Karpas-422 (cell line): ENCODE data around the gene ZFX. TPM values are rescaled to one million over a fixed set of nuclear protein-coding genes. Genes with fewer than 3 reads are reported as not detected.

ENCODE experiments used
- DNase-seq: peaks from one replicate; pipeline ENCODE4 v3.0.0-alpha.2; 2015
- H2AFZ ChIP-seq: fragments of 200-600 bp; sonication (generic); 2 replicates; pipeline ENCODE4 v1.6.1; 2014; ENCODE audit warnings: antibody characterized with exemption, low read length, mixed read lengths
- H3K27ac ChIP-seq: fragments of 200-600 bp; sonication (generic); 2 replicates; pipeline ENCODE4 v1.5.1; 2014; ENCODE audit warnings: mild to moderate bottlenecking, low read length, moderate library complexity
- H3K27me3 ChIP-seq: fragments of 200-600 bp; sonication (generic); 2 replicates; pipeline ENCODE4 v1.6.1; 2014; ENCODE audit warnings: low read length, mixed read lengths
- H3K36me3 ChIP-seq: fragments of 200-600 bp; sonication (generic); 2 replicates; pipeline ENCODE4 v1.6.1; 2014; ENCODE audit warnings: low read length, mixed read lengths; ENCODE audit not compliant: insufficient read depth
- H3K4me1 ChIP-seq: fragments of 200-600 bp; sonication (generic); 2 replicates; pipeline ENCODE4 v1.6.1; 2014; ENCODE audit warnings: mild to moderate bottlenecking, low read length, mixed read lengths
- H3K4me2 ChIP-seq: fragments of 200-600 bp; sonication (generic); 2 replicates; pipeline ENCODE4 v1.6.1; 2014; ENCODE audit warnings: low read length, low read depth, mild to moderate bottlenecking; ENCODE audit not compliant: poor library complexity, severe bottlenecking
- H3K4me3 ChIP-seq: fragments of 200-600 bp; sonication (generic); 2 replicates; pipeline ENCODE4 v1.5.1; 2014; ENCODE audit warnings: mild to moderate bottlenecking, antibody characterized with exemption, low read length, mixed read lengths
- H3K79me2 ChIP-seq: fragments of 200-600 bp; sonication (generic); 2 replicates; pipeline ENCODE4 v1.6.1; 2014; ENCODE audit warnings: mild to moderate bottlenecking, low read length, mixed read lengths
- H3K9ac ChIP-seq: fragments of 200-600 bp; sonication (generic); 2 replicates; pipeline ENCODE4 v1.6.0; 2014; ENCODE audit warnings: low read length
- H3K9me2 ChIP-seq: fragments of 200-600 bp; sonication (generic), shearing (Covaris generic); replicated peaks from 2 replicates; pipeline ENCODE4 v1.6.0; 2014; ENCODE audit warnings: mild to moderate bottlenecking, low read length, moderate library complexity; ENCODE audit not compliant: insufficient read depth
- H3K9me3 ChIP-seq: fragments of 300-700, 200-600 bp; sonication (generic); 2 replicates; pipeline ENCODE4 v1.6.1; 2014; ENCODE audit warnings: low read length, mixed read lengths
- H4K20me1 ChIP-seq: fragments of 200-600 bp; sonication (generic); 2 replicates; pipeline ENCODE4 v1.6.1; 2014; ENCODE audit warnings: mild to moderate bottlenecking, antibody characterized with exemption, low read length, low read depth; ENCODE audit not compliant: insufficient read depth
- total RNA-seq: library from RNA; depleted of rRNA; stranded (reverse); fragments of >200 nt; shearing (Covaris generic); gene quantifications from 2 replicates; pipeline ENCODE4 v1.2.3, GENCODE V29; 2014; ENCODE audit warnings: low replicate concordance

ZFX gene
- total RNA-seq, 1 experiment from 2014 or later, result 44.2 TPM

DNA sequence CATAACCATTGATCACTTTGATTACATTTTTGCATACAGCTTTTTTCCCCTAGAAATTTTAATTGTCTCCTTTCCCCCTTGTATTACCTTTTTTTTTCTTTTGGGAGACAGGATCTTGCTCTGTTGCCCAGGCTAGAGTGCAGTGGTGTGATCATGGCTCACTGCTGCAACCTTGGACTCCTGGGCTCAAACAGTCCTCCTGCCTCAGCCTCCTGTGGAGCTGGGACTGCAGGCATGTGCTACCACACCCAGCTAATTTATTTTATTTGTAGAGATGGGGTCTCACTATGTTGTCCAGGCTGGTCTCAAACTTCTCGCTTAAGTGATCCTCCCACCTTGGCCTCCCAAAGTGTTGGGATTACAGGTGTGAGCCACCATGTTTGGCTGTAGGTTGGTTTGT is 47.0 kb downstream of the ZFX start:
- peaks cover 96% of the 10 kb centered on the region for H3K79me2 ChIP-seq
- no peak overlapping the region for H3K9ac ChIP-seq
- H3K9me2 ChIP-seq, result no peaks in the 10 kb centered on the region
- H2AFZ ChIP-seq, result no peak overlapping the region
- H3K27me3 ChIP-seq, result no peaks in the 10 kb centered on the region
- H3K9me3 ChIP-seq, result no peaks in the 10 kb centered on the region
- no peak overlapping the region for H3K4me2 ChIP-seq
- H3K27ac ChIP-seq, result no peak overlapping the region
- DNase-seq, result no peak
- H3K36me3 ChIP-seq, result peaks cover 10% of the 10 kb centered on the region; the same call in 1 of the 2 replicates
- no peaks in the 10 kb centered on the region for H3K4me1 ChIP-seq
- H4K20me1 ChIP-seq, result no peaks in the 10 kb centered on the region; the same call in 1 of the 2 replicates
- no peak overlapping the region for H3K4me3 ChIP-seq

DNA sequence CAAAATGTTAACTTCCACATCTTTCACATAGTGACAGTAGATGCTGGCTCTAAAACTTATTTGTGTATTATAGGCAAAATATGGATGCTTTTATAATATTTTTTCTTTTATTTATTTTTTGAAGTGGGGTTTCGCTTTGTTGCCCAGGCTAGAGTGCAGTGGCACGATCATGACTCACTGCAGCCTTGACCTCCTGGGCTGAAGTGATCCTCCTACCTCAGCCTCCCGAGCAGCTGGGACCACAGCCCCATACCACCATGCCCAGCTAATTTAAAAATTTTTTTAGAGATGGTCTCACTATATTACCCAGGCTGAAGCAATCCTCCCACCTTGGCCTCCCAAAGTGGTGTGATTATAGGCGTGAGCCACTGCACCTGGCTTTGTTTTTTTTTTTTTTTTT is 48.6 kb downstream of the ZFX start:
- H2AFZ ChIP-seq, result no peak overlapping the region

DNA sequence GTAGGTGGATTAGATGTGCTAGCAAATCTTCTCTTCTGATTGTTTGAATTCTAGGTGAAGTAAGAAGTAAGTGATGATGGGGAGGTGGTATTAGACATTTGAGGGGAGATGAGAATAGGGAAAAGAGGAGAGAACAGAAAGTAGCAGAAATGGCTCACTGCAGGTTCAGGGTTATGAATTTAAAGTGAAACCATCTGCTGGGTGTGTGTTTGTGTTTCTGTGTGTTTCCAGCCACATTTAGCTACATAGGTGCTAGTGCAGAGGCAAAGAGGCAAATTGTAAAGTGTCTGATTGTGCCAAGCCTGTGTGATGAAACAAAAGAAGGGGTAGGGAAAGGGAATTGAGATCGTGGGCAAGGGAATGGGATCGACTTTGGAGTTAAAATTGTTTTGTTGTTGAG is 50.6 kb downstream of the ZFX start:
- H3K27ac ChIP-seq, result no peak overlapping the region
- H3K9ac ChIP-seq, result no peak overlapping the region
- H3K4me2 ChIP-seq, result no peak overlapping the region
- H3K79me2 ChIP-seq, result peaks cover 97% of the 10 kb centered on the region
- H3K9me3 ChIP-seq, result no peaks in the 10 kb centered on the region
- H4K20me1 ChIP-seq, result peaks cover 5% of the 10 kb centered on the region
- no peak overlapping the region for H3K4me3 ChIP-seq
- no peaks in the 10 kb centered on the region for H3K27me3 ChIP-seq
- H2AFZ ChIP-seq, result no peak overlapping the region
- H3K4me1 ChIP-seq, result no peaks in the 10 kb centered on the region; the same call in 1 of the 2 replicates
- DNase-seq, result no peak
- peaks cover 7% of the 10 kb centered on the region; the same call in 1 of the 2 replicates for H3K36me3 ChIP-seq
- no peaks in the 10 kb centered on the region for H3K9me2 ChIP-seq

More for the DNA sequence above, 48.6 kb downstream of the ZFX start:
- Histone ChIP-seq H3K9ac (no peak overlapping the region), H3K4me2 (no peak overlapping the region), H3K27ac (no peak overlapping the region), H3K79me2 (peaks cover 96% of the 10 kb centered on the region), H3K36me3 (peaks cover 10% of the 10 kb centered on the region; the same call in 1 of the 2 replicates), H3K27me3 (no peaks in the 10 kb centered on the region), H4K20me1 (no peaks in the 10 kb centered on the region; the same call in 1 of the 2 replicates), H3K9me2 (no peaks in the 10 kb centered on the region), H3K4me1 (no peaks in the 10 kb centered on the region), H3K9me3 (no peaks in the 10 kb centered on the region), H3K4me3 (no peak overlapping the region)
- no peak for DNase-seq

DNA sequence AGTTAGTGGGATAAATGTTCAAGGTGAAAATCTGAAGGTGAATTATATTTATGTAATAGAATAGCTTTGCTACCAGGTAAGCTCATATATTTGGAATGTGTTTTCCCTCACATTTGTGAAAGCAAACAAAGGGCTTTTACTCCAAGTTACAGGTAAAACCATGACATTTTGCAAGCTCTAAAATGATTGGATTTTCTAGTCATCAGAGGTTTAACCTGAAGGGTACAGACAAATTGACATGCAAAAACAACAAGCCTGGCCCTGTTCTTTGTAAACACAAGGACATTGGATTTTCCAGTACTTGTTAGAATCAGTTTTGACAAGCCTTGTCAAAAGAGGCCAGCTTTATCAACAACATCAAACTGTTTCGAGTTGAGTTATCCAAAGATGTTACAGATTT is 51.7 kb downstream of the ZFX start:
- H4K20me1 ChIP-seq, result peaks cover 5% of the 10 kb centered on the region
- DNase-seq, result no peak
- H3K4me1 ChIP-seq, result no peaks in the 10 kb centered on the region; the same call in 1 of the 2 replicates
- peaks cover 95% of the 10 kb centered on the region for H3K79me2 ChIP-seq
- no peak overlapping the region for H3K27ac ChIP-seq
- H2AFZ ChIP-seq, result no peak overlapping the region
- H3K36me3 ChIP-seq, result peaks cover 7% of the 10 kb centered on the region; the same call in 1 of the 2 replicates
- H3K27me3 ChIP-seq, result no peaks in the 10 kb centered on the region
- no peaks in the 10 kb centered on the region for H3K9me3 ChIP-seq
- no peak overlapping the region for H3K9ac ChIP-seq
- no peak overlapping the region for H3K4me2 ChIP-seq
- H3K4me3 ChIP-seq, result no peak overlapping the region
- H3K9me2 ChIP-seq, result no peaks in the 10 kb centered on the region

DNA sequence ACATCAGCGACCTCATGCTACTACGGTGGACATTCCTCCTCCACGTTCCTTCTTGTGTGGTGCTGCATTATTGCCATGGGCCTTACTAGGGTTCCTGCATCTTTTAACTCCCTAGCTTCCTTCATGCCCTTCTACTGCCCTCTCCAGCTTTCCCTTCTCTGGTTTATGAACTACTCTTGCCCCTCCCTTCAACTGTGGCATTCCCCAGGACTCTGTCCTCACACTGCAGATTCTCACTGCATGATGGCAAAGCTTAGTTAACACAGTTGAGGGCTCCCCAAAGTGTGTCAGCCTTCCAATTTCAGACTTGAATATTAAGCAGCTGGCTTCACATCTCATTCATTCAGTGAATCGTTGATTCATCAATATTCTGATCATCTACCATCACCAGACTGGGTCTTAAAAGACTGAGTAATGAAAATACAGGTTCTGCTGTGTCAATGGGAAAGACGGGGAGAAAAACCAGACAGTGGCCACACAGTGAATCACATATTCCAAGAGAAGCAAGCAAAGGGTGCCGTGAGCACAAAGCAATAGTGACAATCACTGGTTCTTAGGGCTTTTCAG is 53.0 kb downstream of the ZFX start:
- no peaks in the 10 kb centered on the region; the same call in 1 of the 2 replicates for H3K4me1 ChIP-seq

DNA sequence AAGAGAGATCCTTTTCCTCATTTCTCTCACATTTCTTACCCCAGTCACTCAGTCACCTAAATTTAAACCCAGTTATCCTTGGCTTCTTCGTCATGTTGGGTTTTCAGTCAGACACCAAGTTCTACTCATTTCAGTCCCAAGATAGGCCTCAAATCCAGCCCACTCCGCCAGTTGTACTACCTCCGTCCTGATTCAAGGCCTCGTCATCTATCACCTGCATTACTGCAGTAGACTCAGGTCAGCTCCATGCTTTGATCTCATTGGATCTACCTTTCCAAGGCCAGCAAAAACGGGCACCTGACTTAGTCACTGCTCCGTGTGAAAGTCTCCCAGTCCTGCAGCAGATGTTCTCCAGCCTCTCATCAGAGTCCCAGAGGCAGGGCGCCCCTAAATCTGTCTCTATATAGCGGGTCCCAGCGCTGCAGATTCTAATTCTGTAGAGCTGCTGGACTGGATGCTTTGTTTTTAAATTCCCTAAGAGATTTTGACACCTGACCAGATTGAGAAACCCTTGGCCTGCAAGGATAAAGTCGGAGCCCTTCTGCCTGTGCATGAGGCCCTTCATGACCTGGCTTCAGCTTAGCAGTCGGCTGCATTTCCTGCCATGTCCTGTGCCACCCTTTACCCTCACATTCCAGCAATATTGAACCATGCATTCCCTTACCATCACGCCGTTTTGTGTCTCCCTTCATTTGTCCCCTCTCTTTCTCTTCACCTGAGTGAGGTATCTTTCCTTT is 53.7 kb downstream of the ZFX start:
- no peaks in the 10 kb centered on the region; the same call in 1 of the 2 replicates for H3K4me1 ChIP-seq
- no peaks in the 10 kb centered on the region for H3K9me3 ChIP-seq
- no peak overlapping the region for H3K4me3 ChIP-seq
- no peak overlapping the region for H3K27ac ChIP-seq
- H2AFZ ChIP-seq, result no peak overlapping the region
- peaks cover 87% of the 10 kb centered on the region for H3K79me2 ChIP-seq
- H3K9me2 ChIP-seq, result no peaks in the 10 kb centered on the region
- DNase-seq, result no peak
- no peaks in the 10 kb centered on the region for H3K27me3 ChIP-seq
- no peak overlapping the region for H3K4me2 ChIP-seq
- H4K20me1 ChIP-seq, result peaks cover 5% of the 10 kb centered on the region
- peaks cover 18% of the 10 kb centered on the region; the same call in 1 of the 2 replicates for H3K36me3 ChIP-seq
- H3K9ac ChIP-seq, result no peak overlapping the region

More for the DNA sequence above, 53.0 kb downstream of the ZFX start:
- no peak overlapping the region for H3K9ac ChIP-seq
- H3K4me3 ChIP-seq, result no peak overlapping the region
- H3K79me2 ChIP-seq, result peaks cover 90% of the 10 kb centered on the region
- no peaks in the 10 kb centered on the region for H3K27me3 ChIP-seq
- H3K36me3 ChIP-seq, result peaks cover 11% of the 10 kb centered on the region; the same call in 1 of the 2 replicates
- H3K9me2 ChIP-seq, result no peaks in the 10 kb centered on the region
- no peak overlapping the region for H2AFZ ChIP-seq
- H3K9me3 ChIP-seq, result no peaks in the 10 kb centered on the region
- no peak overlapping the region for H3K27ac ChIP-seq
- DNase-seq, result no peak
- peaks cover 5% of the 10 kb centered on the region for H4K20me1 ChIP-seq
- H3K4me2 ChIP-seq, result no peak overlapping the region

DNA sequence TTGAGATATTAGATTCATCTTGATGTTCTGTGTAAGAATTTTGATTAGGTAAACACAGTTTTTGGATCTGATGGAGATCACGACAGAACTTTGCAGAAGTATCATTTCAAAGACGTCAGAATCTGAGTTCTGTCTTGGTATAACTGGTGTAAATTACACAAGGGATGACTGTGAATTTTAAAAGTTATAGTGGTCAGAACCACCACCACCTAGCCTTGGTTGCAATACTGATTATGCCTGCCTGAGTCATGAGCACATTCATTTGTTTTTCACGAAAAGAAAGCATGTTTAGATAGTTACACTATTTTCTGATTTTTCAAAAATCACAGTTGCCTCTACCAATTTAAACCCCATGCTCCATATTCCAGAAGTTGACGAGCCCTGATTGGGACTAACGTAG is 54.8 kb downstream of the ZFX start:
- no peak overlapping the region for H2AFZ ChIP-seq
- H4K20me1 ChIP-seq, result peaks cover 5% of the 10 kb centered on the region
- H3K9ac ChIP-seq, result no peak overlapping the region
- DNase-seq, result no peak
- no peak overlapping the region for H3K4me2 ChIP-seq
- H3K36me3 ChIP-seq, result peaks cover 27% of the 10 kb centered on the region
- no peaks in the 10 kb centered on the region for H3K27me3 ChIP-seq
- H3K4me1 ChIP-seq, result no peaks in the 10 kb centered on the region; the same call in 1 of the 2 replicates
- H3K9me2 ChIP-seq, result no peaks in the 10 kb centered on the region
- no peaks in the 10 kb centered on the region for H3K9me3 ChIP-seq
- H3K4me3 ChIP-seq, result no peak overlapping the region
- no peak overlapping the region for H3K27ac ChIP-seq
- peaks cover 76% of the 10 kb centered on the region for H3K79me2 ChIP-seq

DNA sequence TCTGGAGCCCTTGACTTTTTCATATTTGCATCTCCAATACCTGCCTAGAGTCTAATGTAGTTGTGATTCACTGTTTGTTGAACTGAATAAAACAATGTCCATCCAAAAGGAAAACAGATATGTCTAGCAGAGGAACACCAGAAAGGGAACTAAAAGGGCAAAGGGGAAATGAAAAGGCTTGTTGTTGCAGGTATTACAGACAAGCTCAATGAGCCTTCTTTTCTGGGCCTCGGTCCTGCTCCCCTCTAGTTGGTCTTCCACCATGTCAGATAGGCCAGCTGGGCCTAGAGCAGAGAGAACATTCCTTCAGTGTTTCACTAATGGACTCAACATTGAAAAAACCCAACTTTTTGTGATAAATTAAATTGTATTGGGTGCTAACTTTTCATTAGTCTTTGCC is 55.4 kb downstream of the ZFX start:
- H3K9ac ChIP-seq, result no peak overlapping the region
- DNase-seq, result no peak

More for the DNA sequence above, 55.4 kb downstream of the ZFX start:
- H3K9me3 ChIP-seq, result no peaks in the 10 kb centered on the region
- peaks cover 72% of the 10 kb centered on the region for H3K79me2 ChIP-seq
- H3K4me3 ChIP-seq, result no peak overlapping the region
- no peak overlapping the region for H2AFZ ChIP-seq
- no peak overlapping the region for H3K27ac ChIP-seq
- no peak overlapping the region for H3K4me2 ChIP-seq
- no peaks in the 10 kb centered on the region for H3K9me2 ChIP-seq
- no peaks in the 10 kb centered on the region; the same call in 1 of the 2 replicates for H3K4me1 ChIP-seq
- H4K20me1 ChIP-seq, result peaks cover 5% of the 10 kb centered on the region
- H3K36me3 ChIP-seq, result peaks cover 32% of the 10 kb centered on the region
- no peaks in the 10 kb centered on the region for H3K27me3 ChIP-seq
